ENCODE results near the gene IFNA10. TPM values are rescaled to one million over a fixed set of nuclear protein-coding genes. Genes with fewer than 3 reads are reported as not detected.

Gene IFNA10
- total and polyA plus RNA-seq, 10 of the 15 experiments (the other 5 are each of a cell fraction or from before 2014, with no cell fraction given) = not detected

- Histone ChIP-seq H3K4me2 (ENCODE audit: control insufficient read depth, insufficient read depth) (no peak within 1 kb of the TSS), H3K27ac (ENCODE audit: control insufficient read depth, insufficient read depth) (no peak within 1 kb of the TSS), H3K27me3 (replicated peaks in 1 of 2; ENCODE audit: control insufficient read depth in 2 of 2, insufficient read depth in 2 of 2, low read length in 1 of 2) (no peaks in the 10 kb centered on the region), H2AFZ (ENCODE audit: control insufficient read depth, low read depth, low read length) (no peak within 1 kb of the TSS), H4K20me1 (ENCODE audit: control insufficient read depth, insufficient read depth) (no peaks in the 10 kb centered on the region), H3K4me1 (ENCODE audit: control insufficient read depth, insufficient read depth, low read length) (no peaks in the 10 kb centered on the region), H3K9me3 (replicated peaks; ENCODE audit: control insufficient read depth, insufficient read depth, low read length) (no peaks in the 10 kb centered on the region), H3K79me2 (ENCODE audit: control insufficient read depth, insufficient read depth, low read length) (no peaks in the 10 kb centered on the region), H3K9ac (ENCODE audit: control insufficient read depth, insufficient read depth, low read length) (no peak within 1 kb of the TSS), H3K36me3 (ENCODE audit: control insufficient read depth in 2 of 2, insufficient read depth in 2 of 2, low read length in 1 of 2) (no peaks in the 10 kb centered on the region), H3K4me3 (no peak within 1 kb of the TSS)
- ChIA-PET SMC1A (ENCODE audit: uncharacterized antibody, unreplicated experiment) (interaction anchor here (0.7 kb wide), 1 partner anchor 494 kb away, joined by 3 read pairs; no protein-coding TSS in a partner anchor), CTCF (no interaction called here), RAD21 (ENCODE audit: unreplicated experiment) (no interaction called here), POLR2A (no interaction called here)
- TF ChIP-seq, protein P1, sequence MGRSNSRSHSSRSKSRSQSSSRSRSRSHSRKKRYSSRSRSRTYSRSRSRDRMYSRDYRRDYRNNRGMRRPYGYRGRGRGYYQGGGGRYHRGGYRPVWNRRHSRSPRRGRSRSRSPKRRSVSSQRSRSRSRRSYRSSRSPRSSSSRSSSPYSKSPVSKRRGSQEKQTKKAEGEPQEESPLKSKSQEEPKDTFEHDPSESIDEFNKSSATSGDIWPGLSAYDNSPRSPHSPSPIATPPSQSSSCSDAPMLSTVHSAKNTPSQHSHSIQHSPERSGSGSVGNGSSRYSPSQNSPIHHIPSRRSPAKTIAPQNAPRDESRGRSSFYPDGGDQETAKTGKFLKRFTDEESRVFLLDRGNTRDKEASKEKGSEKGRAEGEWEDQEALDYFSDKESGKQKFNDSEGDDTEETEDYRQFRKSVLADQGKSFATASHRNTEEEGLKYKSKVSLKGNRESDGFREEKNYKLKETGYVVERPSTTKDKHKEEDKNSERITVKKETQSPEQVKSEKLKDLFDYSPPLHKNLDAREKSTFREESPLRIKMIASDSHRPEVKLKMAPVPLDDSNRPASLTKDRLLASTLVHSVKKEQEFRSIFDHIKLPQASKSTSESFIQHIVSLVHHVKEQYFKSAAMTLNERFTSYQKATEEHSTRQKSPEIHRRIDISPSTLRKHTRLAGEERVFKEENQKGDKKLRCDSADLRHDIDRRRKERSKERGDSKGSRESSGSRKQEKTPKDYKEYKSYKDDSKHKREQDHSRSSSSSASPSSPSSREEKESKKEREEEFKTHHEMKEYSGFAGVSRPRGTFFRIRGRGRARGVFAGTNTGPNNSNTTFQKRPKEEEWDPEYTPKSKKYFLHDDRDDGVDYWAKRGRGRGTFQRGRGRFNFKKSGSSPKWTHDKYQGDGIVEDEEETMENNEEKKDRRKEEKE (IDR thresholded peaks at IDR 0.05) = no peak
- no peak for TF ChIP-seq SMAD1 (IDR thresholded peaks at IDR 0.05; ENCODE audit: low read depth, partially characterized antibody)
- TF ChIP-seq, protein P2, sequence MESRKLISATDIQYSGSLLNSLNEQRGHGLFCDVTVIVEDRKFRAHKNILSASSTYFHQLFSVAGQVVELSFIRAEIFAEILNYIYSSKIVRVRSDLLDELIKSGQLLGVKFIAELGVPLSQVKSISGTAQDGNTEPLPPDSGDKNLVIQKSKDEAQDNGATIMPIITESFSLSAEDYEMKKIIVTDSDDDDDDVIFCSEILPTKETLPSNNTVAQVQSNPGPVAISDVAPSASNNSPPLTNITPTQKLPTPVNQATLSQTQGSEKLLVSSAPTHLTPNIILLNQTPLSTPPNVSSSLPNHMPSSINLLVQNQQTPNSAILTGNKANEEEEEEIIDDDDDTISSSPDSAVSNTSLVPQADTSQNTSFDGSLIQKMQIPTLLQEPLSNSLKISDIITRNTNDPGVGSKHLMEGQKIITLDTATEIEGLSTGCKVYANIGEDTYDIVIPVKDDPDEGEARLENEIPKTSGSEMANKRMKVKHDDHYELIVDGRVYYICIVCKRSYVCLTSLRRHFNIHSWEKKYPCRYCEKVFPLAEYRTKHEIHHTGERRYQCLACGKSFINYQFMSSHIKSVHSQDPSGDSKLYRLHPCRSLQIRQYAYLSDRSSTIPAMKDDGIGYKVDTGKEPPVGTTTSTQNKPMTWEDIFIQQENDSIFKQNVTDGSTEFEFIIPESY (IDR thresholded peaks at IDR 0.05) = no peak
- no peak for TF ChIP-seq YY1 (IDR thresholded peaks at IDR 0.05; ENCODE audit: low read depth, low read length)
- TF ChIP-seq KAT2A (conservative IDR thresholded peaks at IDR 0.05; ENCODE audit: control insufficient read depth, low read depth, low read length) = no peak
- TF ChIP-seq, protein P3, sequence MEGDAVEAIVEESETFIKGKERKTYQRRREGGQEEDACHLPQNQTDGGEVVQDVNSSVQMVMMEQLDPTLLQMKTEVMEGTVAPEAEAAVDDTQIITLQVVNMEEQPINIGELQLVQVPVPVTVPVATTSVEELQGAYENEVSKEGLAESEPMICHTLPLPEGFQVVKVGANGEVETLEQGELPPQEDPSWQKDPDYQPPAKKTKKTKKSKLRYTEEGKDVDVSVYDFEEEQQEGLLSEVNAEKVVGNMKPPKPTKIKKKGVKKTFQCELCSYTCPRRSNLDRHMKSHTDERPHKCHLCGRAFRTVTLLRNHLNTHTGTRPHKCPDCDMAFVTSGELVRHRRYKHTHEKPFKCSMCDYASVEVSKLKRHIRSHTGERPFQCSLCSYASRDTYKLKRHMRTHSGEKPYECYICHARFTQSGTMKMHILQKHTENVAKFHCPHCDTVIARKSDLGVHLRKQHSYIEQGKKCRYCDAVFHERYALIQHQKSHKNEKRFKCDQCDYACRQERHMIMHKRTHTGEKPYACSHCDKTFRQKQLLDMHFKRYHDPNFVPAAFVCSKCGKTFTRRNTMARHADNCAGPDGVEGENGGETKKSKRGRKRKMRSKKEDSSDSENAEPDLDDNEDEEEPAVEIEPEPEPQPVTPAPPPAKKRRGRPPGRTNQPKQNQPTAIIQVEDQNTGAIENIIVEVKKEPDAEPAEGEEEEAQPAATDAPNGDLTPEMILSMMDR (IDR thresholded peaks at IDR 0.05 in 2 of 3, conservative IDR thresholded peaks at IDR 0.05 in 1 of 3; ENCODE audit: control insufficient read depth in 2 of 3, extremely low read depth in 1 of 3, insufficient read depth in 1 of 3, low read depth in 3 of 3, low read length in 3 of 3) = no peak
- TF ChIP-seq ZBED1 (IDR thresholded peaks at IDR 0.05; ENCODE audit: borderline replicate concordance) = no peak
- TF ChIP-seq NR2C1 (IDR thresholded peaks at IDR 0.05) = no peak
- TF ChIP-seq ZZZ3 (IDR thresholded peaks at IDR 0.05; ENCODE audit: control insufficient read depth, insufficient read length, low read depth) = no peak
- TF ChIP-seq RFX5 (IDR thresholded peaks at IDR 0.05; ENCODE audit: low read depth, low read length) = no peak
- TF ChIP-seq TCF3 (IDR thresholded peaks at IDR 0.05; ENCODE audit: borderline replicate concordance, insufficient read depth, low read depth, low read length) = no peak
- no peak for TF ChIP-seq SUZ12 (IDR thresholded peaks at IDR 0.05; ENCODE audit: unreplicated experiment)
- no peak for TF ChIP-seq EZH2 (IDR thresholded peaks at IDR 0.05; ENCODE audit: borderline replicate concordance, control insufficient read depth, low read depth, low read length)
- TF ChIP-seq YBX1 (IDR thresholded peaks at IDR 0.05) = no peak
- TF ChIP-seq SKIL (IDR thresholded peaks at IDR 0.05; ENCODE audit: low read depth, poor library complexity, severe bottlenecking) = no peak
- TF ChIP-seq RAD51 (IDR thresholded peaks at IDR 0.05) = no peak
- intact Hi-C loops (cut with micrococcal nuclease; ENCODE audit: unreplicated experiment) (no loop called here), in situ Hi-C loops (cut with MboI) (no loop called here)
- no peak for ATAC-seq
- 69% methylated on average over 2 of the region's 2 CpGs for WGBS (ENCODE audit: insufficient coverage, insufficient replicate concordance, low lambda C conversion rate, missing lambda C conversion rate)
- DNase-seq (ENCODE audit: low read depth, low spot score) = no peak
- BruUV-seq (replicated peaks) = no TSS peak
- FAIRE-seq = no peak
These were observed 21.2 kb upstream of the IFNA10 start, which contains the start of gene IFNA17 for GRCh38 chr9:21228122-21228521. TSS of gene IFNA17 (minus strand) at chr9:21228222. CDS start at chr9:21228173, 49 bp downstream.

Data from GM12878 (cell line).